ENCODE results near the gene MGAT5.

GRCh38 chr2:134462791-134463698 lies 209.2 kb downstream of the MGAT5 start:
- TF ChIP-seq CTCF (IDR thresholded peaks at IDR 0.05; ENCODE audit: low read depth, low read length) (no peak), POLR2A (IDR thresholded peaks at IDR 0.05; ENCODE audit: extremely low read depth, insufficient read length) (no peak), MYC (IDR thresholded peaks at IDR 0.05; ENCODE audit: low read depth, low read length) (no peak)

Measured in NB4 (cell line).